ENCODE data around the gene TSACC.

TSACC gene

DNA sequence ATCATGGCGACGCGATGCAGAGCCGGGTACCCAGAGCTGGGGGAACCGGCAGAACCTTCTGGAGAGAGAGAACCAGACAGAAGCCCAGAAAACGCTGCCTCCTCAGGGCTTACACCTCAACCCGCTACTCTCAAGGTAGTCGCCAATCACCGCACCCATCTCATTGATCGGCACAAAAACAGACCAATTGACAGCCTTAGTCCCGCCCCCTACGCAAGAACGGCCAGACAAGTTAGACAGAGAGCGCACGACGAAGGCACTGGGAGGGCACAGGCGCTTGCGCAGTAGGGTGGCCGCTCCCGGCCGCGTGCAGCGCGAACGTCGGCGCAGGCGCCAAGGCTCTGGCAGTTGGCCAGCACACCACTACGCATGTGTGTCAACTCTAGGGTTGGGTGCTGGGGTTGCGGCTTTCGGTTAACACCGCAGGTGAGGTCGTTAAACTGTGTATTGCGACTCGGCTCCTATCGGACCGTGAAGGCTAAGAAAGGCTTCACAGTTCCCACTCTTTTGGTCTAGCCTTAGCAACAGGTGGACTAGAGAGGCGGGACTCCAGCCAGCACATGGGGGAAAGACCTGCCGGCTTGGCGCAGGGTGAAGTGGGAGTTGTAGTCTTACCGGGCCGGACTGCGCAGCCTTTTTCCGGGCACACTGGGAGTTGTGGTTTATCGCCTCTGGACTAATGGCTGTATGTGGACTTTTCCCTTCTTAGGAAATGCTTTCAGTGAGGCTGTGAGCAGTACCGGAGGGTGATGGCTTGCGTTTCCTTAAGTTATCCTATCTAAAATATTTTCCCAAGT lies at the start of gene TSACC, which contains the start of gene CCT3:
Gene TSACC (plus strand): TSS at position 347 of the 797 bp plus-strand sequence. CDS start 1,232 bp downstream, outside the sequence.
Gene CCT3 (minus strand): TSS at position 113 of the 797 bp plus-strand sequence. CDS start 108 bp downstream, at position 5.
- H3K4me3 ChIP-seq (replicated peaks in 1 of 2; ENCODE audit: low read depth in 2 of 2, low read length in 2 of 2), result peak within 1 kb of the TSS; percentile 89 to 92
- TF ChIP-seq, protein P1, sequence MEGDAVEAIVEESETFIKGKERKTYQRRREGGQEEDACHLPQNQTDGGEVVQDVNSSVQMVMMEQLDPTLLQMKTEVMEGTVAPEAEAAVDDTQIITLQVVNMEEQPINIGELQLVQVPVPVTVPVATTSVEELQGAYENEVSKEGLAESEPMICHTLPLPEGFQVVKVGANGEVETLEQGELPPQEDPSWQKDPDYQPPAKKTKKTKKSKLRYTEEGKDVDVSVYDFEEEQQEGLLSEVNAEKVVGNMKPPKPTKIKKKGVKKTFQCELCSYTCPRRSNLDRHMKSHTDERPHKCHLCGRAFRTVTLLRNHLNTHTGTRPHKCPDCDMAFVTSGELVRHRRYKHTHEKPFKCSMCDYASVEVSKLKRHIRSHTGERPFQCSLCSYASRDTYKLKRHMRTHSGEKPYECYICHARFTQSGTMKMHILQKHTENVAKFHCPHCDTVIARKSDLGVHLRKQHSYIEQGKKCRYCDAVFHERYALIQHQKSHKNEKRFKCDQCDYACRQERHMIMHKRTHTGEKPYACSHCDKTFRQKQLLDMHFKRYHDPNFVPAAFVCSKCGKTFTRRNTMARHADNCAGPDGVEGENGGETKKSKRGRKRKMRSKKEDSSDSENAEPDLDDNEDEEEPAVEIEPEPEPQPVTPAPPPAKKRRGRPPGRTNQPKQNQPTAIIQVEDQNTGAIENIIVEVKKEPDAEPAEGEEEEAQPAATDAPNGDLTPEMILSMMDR (IDR thresholded peaks at IDR 0.05; ENCODE audit: low read depth, low read length), result no peak
- peak; percentile 100 for DNase-seq (ENCODE audit: low read depth in 2 of 2)

DNA sequence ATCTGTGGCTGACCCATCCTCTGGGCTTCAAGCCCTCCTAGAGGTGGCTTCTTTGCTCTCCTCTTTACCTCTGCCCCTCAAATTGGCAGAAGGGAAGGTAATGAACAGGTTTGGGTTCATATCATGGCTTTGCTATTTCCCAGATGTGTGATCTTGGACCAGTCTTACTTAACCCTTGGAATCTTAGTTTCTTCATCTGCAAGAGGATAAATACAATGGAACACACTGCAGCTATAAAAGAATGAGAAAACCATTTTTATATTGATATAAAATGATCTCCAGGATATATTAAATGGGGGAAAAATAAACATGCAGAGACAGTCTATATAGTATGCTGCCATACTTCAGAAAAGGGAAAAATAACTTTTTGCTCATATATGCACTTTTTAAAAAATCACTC lies 48.5 kb upstream of the TSACC start:
- no peak overlapping the region for H3K4me3 ChIP-seq (replicated peaks in 1 of 2; ENCODE audit: low read depth in 2 of 2, low read length in 2 of 2)
- TF ChIP-seq, protein P1 (IDR thresholded peaks at IDR 0.05; ENCODE audit: low read depth, low read length), result no peak
- DNase-seq (ENCODE audit: low read depth in 2 of 2), result no peak

DNA sequence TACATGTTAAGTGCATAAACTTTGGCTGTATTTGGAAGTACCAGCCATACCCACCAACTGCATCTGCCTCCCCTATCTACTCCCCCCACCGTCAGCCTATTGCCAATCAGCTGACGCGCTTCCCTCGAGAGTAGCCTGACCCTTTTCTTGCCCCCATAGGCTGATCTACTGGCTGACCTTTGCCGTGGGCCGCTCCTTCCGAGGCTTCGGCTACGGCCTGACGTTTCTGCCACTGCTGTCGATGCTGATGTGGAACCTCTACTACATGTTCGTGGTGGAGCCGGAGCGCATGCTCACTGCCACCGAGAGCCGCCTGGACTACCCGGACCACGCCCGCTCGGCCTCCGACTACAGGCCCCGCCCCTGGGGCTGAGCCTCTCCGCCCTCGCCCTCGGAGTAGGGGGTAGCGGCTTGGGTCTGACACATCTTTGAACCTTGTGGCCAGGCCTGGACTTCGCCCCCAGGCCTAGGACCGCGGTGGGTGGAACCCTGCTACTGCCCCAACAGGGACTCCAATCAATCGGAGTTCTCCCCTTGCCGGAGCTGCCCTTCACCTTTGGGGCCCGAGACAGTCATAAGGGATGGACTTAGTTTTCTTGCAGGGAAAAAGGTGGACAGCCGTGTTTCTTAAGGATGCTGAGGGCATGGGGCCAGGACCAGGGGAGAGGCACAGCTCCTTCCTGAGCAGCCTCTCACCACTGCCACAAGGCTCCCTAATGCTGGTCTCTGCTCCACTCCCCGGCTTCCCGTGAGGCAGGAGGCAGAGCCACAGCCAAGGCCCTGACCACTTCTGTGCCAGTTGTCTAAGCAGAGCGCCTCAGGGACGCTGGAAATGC lies 46.9 kb upstream of the TSACC start:
- DNase-seq (ENCODE audit: low read depth in 2 of 2), result peak; percentile 80 to 86
- TF ChIP-seq, protein P1 (IDR thresholded peaks at IDR 0.05; ENCODE audit: low read depth, low read length), result no peak
- peak overlapping the region; percentile 46 to 53 for H3K4me3 ChIP-seq (replicated peaks in 1 of 2; ENCODE audit: low read depth in 2 of 2, low read length in 2 of 2)

DNA sequence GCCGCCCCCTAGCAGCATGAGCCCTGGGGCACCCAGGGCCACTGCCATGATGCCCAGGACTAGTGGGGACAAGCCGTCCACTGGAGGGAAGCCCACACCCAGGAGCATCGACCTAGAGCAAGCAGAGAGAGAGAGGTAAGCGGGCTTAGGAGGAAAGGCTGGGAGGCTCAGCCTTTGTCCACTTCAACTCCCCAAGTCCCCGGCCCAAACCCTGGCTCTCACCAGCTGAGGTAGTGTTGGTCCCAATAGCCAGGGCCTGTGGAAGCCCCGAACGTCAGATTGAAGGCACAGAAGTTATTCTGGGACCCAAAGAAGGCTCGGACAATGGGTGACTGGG lies 45.3 kb upstream of the TSACC start:
- TF ChIP-seq, protein P1 (IDR thresholded peaks at IDR 0.05; ENCODE audit: low read depth, low read length), result no peak
- no peak overlapping the region for H3K4me3 ChIP-seq (replicated peaks in 1 of 2; ENCODE audit: low read depth in 2 of 2, low read length in 2 of 2)
- DNase-seq (ENCODE audit: low read depth in 2 of 2), result no peak

DNA sequence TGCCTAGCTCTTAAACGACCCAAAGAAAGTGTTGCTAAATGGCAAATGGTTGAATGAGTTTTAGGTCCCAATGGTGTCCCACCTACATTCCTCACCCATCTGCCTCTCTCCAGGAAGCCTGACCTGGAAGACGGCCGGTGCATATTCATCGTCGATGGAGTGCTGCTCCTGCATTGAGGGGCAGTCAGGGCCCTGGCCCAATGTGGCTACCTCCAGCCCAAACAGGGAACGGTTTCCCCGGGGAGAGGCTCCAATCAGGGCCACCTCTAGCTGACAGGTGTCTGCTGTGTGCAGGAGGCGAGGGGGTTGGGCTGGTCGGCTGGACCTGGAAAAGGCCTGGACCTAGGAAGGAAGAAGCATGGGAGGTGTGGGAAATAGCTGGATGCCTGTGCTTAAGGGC lies 44.4 kb upstream of the TSACC start:
- no peak overlapping the region for H3K4me3 ChIP-seq (replicated peaks in 1 of 2; ENCODE audit: low read depth in 2 of 2, low read length in 2 of 2)
- DNase-seq (ENCODE audit: low read depth in 2 of 2), result no peak
- TF ChIP-seq, protein P1 (IDR thresholded peaks at IDR 0.05; ENCODE audit: low read depth, low read length), result no peak

DNA sequence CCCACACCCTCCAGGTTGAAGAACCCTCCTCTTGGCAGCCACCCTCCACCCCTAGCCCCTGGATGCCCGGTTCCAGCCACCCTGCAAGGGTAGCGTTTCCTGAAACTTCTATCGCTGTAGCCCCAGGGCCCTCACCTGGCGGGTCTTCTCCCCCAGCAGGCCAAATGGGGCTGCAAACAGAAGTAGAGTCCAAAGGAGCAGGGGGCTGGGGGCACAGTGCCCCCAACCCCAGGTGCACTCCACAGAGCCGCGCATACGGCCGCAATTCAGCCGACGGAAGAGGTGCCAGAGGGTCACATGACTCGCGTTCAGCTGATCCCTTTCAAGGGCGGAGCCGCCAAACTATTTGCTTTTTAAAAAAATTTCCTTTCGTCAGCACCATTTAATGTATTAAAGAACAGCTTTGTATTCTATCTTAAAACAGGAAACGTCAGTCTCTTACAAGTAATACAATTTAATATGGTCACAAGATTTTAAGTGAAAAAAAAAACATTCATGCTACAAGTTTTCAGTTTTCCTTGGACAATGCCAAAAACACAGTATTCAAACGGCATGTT lies 42.9 kb upstream of the TSACC start, which contains the start of gene GLMP:
Gene GLMP (minus strand): TSS at position 289 of the 557 bp plus-strand sequence. CDS start 34 bp downstream, at position 255.
- TF ChIP-seq, protein P1 (IDR thresholded peaks at IDR 0.05; ENCODE audit: low read depth, low read length), result no peak
- DNase-seq (ENCODE audit: low read depth in 2 of 2), result peak; percentile 73 to 77
- H3K4me3 ChIP-seq (replicated peaks in 1 of 2; ENCODE audit: low read depth in 2 of 2, low read length in 2 of 2), result peak within 1 kb of the TSS; percentile 92 to 97

Measured in cardiac fibroblast (primary cell).